DMS 273 (cell line): Measurements from ENCODE around the gene NUDT15.
"Not testable (repeated sequence)": the region's sequence is repeated elsewhere in the genome, so short reads cannot be mapped to it uniquely, and the experiment has no call there.

Source experiments
- DNase-seq: peaks from one replicate; lab custom pipeline; 2025; ENCODE audit not compliant: unreplicated experiment; lab: John Stamatoyannopoulos, UW

Gene NUDT15

DNA sequence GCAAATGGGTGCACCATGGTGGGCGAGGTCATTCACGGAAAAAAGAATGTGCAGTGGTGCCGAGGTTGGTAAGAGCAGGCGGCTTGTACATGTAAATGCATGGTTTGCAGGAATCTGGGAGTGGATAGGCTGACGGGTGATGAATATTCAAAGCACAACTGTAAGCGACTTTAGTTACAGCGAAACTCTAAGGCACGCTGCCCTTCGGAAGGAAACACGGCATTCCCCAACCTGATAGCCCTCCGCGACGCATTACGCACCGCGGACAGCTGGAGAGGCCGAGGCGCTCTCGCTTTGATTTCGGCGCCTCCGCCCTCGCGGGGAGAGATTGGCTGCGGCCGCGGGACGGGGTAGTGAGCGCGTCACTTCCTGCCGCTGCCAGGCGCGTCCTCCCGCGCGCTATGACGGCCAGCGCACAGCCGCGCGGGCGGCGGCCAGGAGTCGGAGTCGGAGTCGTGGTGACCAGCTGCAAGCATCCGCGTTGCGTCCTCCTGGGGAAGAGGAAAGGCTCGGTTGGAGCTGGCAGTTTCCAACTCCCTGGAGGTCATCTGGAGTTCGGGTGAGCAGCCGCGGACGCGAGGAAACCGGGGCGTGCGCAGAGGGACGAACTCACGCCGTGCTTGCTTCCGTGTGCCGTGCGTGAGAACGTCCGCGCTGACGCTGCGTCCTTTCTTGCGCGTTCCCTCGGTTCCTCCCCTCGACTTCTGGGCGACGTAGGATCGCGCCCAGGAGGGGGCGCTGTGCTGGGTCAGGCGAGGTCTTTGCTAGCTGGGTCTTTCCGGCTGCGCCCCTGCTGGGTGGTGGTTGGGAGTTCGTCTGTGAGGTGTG lies at the start of gene NUDT15:
TSS of gene NUDT15 (plus strand) at position 381 of the 828 bp plus-strand sequence. CDS start at position 402, 21 bp downstream.
- DNase-seq, result peak; percentile 98

DNA sequence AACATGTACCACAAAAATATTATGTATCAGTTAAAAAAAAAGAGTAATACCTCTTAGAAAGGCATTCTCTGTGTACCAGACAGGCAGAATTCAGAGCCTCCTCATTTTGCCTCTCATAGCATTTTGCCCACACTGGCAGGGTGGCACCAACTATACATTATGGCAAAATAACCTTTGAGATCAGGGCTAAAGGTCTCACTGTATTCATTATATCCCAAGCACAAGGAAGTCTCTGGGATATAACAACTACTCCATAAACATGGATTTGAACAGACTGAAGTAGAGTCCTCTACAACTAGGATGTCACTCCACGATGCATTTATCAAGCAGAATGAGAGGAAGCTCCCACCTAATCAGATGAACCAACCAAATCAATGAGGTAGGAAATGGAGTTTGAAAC lies 47.1 kb upstream of the NUDT15 start:
- no peak for DNase-seq

DNA sequence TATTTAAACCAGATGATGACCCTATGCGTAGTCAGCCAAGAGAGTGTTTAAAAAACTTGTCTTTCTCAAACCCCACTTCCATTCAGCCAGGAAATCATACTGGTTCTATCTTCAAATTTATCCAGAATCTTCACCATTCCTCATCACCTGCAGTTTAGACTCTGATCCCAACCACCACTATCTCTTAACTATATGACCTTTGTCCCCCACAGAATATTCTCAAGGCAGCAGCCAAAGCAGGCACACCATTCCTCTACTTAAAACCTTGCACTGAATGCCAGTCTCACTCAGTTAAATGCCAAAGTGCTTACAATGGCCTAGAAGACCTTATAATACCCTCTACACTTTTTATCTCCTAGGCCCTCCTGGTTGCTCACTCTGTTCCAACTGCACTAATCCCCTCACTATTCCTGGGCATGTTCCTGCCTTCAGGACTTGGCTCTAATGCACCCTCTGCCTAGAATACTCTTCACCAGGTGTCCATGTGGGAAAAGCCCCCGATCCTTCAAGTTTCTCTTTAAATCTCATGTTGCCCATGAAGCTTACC lies 46.5 kb upstream of the NUDT15 start:
- no peak for DNase-seq

DNA sequence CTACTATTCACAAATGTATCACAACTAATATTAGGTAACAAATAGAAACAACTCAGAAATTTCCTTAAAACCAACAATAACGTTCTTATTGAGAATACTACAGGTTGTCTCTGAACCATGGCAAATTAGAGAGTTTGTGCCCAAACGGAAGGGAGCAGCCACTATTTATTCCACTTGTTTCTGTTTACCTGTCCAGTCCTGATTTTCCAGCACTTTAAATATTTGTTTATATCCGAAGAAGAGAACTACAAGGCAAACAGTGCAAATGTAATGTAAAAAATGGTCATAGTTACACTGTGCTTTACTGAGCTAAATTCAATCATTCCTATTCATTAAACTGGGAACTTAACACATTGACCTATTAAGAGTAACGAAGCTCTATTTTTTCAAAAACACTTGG lies 45.7 kb upstream of the NUDT15 start:
- DNase-seq, result no peak

DNA sequence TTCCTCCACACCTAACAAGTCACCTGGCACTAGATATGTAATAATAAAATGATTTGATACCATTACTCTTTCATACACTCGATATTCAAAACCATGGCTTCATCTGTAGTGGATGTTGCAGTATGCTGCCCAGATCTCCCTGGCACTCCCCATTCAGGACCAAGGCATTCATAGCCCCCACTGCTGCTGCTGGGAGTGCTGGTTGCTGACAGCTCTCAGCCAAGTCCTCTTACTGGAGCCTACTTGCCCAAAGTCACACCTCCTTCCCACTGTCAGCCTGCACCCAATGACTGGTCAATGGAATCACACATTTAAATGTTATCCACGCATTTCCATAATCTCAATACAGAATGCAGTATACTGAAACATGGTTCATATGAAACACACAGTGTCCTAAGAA lies 40.1 kb upstream of the NUDT15 start:
- DNase-seq, result no peak

DNA sequence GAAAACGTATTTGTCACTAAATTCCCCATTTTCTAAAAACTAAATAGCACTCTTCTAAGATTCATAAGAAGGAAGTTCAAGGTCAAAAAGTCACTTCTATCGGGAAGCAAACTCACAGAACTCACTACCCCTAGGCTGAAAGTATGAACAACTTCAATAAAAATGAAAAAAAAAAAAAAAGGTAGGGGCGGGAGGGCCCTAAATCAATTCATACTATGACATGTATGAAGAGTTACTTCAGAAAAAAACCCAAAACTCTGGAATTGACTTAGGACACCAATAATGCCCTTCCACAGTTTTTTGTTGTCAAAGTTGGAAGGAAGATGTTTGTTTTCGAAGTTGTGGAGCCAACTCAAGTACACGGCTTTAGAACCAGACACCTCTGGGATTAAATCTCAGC lies 37.6 kb upstream of the NUDT15 start:
- DNase-seq, result no peak

DNA sequence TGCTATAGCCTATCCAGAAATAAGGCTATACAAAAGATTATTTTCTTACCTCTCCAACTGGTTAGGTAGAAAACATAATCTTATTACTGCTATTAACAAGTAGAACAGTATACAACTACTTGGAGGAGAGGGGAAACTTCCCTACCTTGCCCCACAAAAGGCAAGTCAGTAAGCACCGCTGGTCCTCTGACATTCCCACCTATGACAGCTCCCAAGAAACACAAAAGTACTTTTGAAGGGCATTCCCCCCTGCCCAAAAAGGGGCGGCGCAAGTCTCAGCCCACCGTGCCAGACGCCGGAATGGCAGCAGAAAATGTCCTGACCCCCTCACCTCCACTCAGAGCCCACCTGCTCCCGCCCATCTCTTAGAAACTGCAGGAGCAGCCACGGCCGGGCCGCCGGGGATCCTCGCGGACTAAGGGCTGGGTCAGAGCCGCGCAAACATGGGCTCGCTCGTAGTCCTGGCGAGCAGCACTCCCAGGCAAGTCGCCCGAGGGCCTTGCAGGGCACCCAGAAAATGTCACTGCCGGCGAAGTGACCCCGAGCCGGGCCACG lies 36.9 kb upstream of the NUDT15 start:
- DNase-seq, result peak; percentile 60

DNA sequence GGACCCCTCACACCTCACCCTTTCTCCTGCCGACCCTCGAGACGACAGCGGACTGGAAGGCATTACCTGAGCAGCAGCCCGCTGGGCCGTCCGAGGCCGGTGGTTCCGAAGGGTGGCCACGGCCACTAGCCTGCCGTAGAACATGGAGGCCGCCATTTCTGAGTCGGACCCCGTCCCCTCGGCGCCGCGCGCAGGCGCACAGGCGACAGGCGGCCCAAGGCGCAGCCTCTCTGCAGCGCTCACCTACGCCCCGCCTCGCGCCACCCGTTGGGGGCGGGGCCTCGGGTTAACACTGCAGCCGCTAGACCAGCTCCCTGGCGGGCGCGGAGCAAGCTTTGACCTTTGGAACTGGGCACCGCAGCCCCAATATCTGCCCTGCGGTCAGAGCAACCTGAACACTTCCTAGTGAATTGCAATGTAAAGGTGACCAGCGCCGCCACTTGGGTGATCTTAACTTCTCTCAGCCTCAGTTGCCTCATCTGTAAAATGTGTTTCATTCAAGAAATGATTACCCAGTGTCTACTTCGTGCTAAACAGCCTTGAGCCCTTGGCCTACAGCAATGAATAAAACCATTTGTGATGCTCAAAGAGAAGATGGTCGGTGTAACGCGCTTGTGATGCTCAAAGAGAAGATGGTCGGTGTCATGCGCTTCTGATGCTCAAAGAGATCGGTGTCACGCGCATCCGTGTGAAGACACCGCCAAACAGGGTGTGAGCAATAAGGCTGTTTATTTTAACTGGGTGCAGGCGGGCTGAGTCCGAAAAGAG lies 36.2 kb upstream of the NUDT15 start, which contains the start of gene SUCLA2:
TSS of gene SUCLA2 (minus strand) at position 160 of the 768 bp plus-strand sequence. CDS start at position 156, 4 bp downstream.
- peak; percentile 94 for DNase-seq

DNA sequence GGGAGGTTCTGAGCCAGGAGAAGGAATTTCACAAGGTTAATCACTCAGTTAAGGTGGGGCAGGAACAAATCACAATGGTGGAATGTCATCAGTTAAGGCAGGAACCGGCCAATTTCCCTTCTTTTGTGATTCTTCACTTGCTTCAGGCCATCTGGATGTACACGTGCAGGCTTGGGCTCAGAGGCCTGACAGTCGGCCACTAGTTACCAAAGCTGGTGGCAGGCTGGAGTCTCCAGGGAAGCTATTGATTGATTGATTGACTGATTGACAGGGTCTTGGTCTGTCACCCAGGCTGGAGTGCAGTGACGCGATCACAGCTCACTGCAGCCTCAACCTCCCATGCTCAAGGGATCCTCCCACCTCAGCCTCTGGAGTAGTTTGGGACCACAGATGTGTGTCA lies 35.5 kb upstream of the NUDT15 start:
- DNase-seq, result not testable (repeated sequence)

DNA sequence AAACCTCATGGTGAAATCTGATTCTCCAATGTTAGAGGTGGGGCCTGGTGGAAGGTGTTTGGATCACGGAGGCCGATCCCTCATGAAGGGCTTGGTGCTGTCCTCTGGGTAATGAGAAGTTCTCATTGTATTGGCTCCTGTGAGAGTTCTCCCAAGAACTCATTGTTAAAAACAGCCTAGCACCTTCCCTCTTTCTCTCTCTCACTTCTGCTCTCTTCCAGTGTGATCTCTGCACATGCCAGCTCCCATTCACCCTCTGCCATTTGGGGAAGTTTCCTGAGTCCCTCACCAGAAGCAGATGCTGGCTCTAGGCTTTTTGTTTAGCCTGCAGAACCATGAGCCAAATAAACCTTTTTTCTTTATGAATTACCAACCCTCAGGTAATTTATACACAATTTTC lies 33.3 kb upstream of the NUDT15 start:
- DNase-seq, result no peak

DNA sequence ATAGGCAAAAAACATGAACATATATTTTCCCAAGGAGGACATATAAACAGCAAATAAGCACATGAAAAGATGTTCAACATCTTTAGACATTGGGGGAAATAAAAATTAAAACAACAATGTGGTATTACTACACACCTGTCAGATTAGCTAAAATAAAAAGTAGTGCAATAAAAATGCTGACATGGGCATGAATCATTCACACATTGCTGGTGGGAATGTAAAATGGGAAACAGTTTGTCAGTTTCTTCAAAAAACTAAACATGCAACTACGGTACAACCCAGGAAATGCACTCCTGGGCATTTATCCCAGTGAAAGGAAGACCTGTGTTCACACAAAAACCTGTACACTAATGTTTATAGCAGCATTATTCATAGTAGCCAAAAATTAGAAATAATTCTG lies 31.1 kb upstream of the NUDT15 start:
- no peak for DNase-seq

DNA sequence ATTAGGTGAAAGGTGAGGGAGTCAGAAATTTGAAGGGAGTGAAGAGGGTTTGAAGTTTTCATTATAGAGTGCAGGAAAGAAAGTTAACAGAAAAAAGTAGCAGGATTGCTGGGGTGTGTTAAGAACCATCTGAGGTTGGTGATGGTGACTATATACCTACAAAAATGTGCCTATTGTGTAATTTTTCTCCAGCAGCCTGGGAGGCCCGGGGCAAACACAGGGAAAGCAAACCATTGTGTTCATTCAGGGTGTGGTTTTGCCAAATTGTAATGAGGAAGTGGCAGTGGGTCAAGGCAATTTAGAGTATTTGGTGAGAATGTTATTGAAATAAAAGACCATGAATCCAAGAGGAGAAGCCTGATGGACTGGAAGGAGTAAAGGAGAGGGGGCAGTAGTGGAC lies 28.2 kb upstream of the NUDT15 start:
- DNase-seq, result no peak

DNA sequence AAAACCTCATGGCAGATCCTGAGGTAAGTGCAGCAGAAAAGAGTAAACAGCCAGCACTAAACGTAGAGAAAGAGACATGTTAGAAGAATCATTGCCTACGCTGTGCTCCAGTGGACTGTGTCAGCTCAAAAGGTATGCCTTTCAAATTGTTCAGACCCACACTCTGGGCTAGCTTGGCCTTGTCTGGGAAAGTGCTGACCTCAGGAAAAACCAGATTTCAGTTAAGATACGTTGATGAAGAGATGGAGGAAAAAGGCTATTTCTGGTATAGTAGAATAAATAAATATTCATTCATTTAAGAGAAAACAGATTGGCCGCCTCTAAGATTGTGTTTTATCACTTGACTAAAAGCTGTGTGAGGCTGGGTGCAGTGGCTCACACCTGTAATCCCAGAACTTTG lies 26.8 kb upstream of the NUDT15 start:
- no peak for DNase-seq

DNA sequence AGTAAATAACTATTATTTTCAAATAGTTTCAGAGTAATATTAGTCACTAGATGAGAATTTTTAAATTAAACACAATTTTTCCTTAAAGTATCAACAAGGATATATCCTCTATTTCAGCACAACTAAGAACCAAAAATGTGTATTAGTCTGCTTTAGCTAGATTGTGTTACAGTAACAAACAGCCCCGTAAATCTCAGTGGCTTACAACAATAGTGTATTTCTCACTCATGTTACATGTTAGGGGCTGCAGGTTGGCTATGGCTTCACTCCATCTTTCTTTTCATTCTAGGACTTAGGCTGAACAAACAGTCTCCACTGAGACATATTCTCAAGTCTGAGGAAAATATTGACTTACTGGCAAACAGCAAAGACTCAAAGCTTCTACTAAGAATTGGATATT lies 24.9 kb upstream of the NUDT15 start:
- no peak for DNase-seq

DNA sequence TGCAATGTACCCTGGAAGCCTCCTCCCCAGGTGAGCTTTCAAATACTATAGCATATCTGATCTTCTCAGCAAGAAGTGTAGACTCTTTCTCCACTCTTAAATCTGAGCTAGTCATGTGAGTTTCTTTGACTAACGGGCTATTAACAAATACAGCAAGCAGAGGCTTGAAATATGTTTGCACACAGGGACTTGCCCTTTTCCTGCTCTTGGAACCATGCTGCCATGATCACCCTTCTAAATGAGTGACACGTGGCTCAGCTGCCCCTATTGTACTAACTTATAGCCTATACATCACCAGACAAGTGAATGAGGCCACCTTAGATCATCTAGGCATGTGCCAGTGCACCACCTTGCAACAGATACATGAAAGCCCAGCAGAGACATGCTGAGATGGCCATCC lies 23.2 kb upstream of the NUDT15 start:
- no peak for DNase-seq

DNA sequence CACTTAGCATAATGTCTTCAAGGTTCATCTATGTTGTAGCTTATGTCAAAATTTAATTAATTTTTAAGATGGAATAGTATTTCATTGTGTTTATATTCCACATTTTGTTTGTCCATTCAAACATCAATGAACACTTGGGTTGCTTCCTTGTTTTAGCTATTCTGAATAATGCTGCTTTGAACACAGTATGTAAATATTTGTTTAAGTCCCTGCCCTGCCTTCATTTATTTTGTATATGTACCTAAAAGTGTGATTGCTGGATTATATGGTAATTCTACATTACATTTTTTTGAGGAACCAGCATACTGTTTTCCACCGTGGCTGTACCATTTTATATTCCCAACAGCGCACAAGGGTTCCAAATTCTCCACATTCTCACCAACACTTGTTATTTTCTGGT lies 18.9 kb upstream of the NUDT15 start:
- no peak for DNase-seq

DNA sequence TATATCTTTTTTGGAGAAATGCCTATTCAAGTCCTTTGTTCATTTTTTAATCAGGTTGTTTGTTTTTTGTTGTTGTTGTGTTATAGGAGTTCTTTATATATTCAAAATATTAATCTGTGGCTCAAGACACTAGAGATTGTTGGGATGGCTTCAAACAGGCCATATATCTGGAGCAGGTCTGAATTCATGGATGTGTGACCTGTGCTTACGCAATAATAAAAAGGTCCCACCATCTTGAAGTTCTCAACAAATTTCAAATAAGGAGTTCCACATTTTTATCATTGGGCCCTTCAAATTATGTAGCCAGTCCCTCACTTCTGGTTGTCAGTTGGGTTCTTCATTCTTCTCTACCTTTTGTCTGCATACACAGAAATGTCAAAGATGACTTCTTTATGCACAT lies 17.7 kb upstream of the NUDT15 start:
- DNase-seq, result no peak

DNA sequence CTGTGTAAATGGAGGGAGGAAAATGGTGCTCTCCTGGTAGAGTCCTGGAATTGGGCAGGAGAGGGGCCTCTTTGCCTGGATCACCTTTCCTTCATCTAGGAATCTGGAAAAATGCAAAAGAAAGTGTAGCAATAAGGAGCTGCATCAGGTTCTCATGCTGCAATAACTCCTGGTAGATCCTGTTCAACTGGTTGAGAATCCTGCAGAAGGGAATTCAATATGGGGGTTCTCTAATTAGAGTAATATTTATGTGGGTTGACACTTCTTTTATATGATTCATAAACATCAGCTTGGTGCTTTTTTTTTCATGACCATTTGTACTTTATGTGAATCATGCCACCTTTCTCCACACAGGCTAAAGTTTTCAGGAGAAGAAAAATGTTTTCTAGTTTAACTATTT lies 9.5 kb upstream of the NUDT15 start:
- DNase-seq, result no peak

DNA sequence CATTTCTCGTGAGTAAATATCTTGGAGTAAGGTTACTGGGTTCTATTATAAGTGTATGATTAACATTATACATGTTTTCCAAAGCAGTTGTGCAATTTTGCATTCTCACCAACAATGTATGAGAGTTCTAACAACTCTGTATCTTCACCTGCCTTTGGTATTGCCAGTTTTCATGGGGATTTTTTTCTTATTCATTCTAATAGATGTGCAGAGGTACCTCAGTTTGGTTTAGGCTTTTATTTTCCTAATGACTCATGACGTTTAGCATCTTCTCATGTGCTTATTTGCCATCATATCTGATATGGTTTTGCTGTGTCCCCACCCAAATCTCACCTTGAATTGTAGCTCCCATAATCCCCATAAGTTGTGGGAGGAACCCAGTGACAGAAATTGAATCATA lies 7.7 kb upstream of the NUDT15 start:
- DNase-seq, result no peak

DNA sequence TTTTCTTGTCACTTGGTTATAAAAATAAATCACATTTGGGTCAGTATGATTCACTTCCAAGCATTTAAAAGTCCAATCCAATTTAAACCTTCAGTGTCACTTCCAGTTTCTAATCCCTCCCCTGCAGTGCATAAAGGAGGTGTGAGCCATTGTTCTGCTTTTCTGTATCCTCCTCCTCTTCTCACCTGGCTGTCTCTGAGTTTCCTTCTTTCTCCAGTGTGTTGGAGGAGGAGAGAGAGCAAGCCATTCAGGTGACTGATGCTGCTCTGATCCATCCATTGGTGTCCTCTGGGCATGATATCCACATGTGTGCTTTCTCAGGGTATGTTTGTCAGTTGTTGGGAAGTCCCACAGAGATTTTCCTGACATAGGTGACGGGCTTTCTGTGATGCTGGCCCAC lies 1.2 kb downstream of the NUDT15 start:
- DNase-seq, result no peak

DNA sequence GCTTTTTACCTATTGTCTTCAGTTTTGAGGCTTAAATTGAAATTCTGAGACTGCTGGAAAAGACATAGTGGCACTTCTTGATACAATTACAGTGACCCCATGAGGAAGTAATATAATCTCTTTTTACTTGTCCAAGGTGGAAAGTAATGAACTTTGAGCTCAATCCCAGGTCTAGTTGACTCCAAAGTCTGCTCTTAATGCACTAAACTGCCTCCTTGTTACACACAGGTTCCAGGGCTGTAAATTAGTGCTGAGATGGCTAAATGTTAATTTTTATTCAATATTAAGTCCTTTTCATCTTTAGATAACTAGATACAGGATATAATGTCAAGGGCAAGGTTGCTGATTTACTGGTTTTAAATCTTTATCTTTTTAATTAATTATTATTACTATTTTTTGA lies 2.5 kb downstream of the NUDT15 start:
- DNase-seq, result no peak

DNA sequence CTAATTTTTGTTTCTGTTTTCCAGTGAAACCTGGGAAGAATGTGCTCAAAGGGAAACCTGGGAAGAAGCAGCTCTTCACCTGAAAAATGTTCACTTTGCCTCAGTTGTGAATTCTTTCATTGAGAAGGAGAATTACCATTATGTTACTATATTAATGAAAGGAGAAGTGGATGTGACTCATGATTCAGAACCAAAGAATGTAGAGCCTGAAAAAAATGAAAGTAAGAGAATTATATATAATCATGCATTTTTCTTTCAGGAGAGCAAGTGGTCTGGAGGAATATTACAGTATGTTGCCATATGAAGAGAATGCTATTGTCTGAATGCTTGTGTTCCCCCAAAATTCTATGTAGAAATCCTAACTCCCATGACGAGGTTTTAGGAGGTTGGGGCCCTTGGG lies 3.4 kb downstream of the NUDT15 start:
- no peak for DNase-seq
